MM.1S (cell line): Measurements from ENCODE around the gene TSPEAR.

Experiments used
- EZH2 ChIP-seq: fragments of 300-600 bp; sonication (generic); optimal IDR thresholded peaks from 2 replicates; pipeline ENCODE3; 2017; ENCODE audit warnings: low read depth, mild to moderate bottlenecking, antibody characterized with exemption, low read length, mixed read lengths
- EZH2phosphoT487 ChIP-seq: fragments of 300-600 bp; sonication (generic); IDR thresholded peaks from 2 replicates; pipeline ENCODE4 v1.6.1; 2018; ENCODE audit warnings: antibody characterized with exemption, low read length
- TF ChIP-seq, protein P1 (sequence below): fragments of 300-600 bp; sonication (generic); IDR thresholded peaks from 2 replicates; pipeline ENCODE4 v1.5.1; 2016; ENCODE audit warnings: antibody characterized with exemption, low read length, mixed read lengths

DNA sequence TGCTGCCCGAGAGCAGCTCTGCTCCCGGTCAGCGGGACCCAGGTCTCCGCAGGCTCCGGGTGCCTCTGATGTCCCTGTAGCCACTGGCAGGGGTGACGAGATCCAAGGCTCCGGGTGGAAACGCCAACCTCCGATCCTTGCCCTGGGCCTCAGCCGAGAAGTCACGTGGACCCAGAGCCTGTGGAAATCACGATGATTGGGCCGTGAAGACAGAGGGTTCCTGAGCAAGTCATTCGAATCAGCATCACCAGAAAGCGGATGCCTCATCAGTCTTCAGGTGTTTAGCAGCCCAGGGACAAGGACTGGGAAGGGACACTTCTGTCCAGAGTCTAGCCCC lies 243.5 kb downstream of the TSPEAR start:
- TF ChIP-seq, protein P1, sequence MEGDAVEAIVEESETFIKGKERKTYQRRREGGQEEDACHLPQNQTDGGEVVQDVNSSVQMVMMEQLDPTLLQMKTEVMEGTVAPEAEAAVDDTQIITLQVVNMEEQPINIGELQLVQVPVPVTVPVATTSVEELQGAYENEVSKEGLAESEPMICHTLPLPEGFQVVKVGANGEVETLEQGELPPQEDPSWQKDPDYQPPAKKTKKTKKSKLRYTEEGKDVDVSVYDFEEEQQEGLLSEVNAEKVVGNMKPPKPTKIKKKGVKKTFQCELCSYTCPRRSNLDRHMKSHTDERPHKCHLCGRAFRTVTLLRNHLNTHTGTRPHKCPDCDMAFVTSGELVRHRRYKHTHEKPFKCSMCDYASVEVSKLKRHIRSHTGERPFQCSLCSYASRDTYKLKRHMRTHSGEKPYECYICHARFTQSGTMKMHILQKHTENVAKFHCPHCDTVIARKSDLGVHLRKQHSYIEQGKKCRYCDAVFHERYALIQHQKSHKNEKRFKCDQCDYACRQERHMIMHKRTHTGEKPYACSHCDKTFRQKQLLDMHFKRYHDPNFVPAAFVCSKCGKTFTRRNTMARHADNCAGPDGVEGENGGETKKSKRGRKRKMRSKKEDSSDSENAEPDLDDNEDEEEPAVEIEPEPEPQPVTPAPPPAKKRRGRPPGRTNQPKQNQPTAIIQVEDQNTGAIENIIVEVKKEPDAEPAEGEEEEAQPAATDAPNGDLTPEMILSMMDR, result no peak
- TF ChIP-seq EZH2 (no peak), EZH2phosphoT487 (no peak)
